T-cell (primary cell): ENCODE measurements around the gene CALD1. TPM values are rescaled to one million over a fixed set of nuclear protein-coding genes. Genes with fewer than 3 reads are reported as not detected.

Source experiments
- ATAC-seq, 4 experiments: fragments of 200-7000 bp in 3 of 4; fragments of 150-1000 bp in 1 of 4; cut with Tn5 transposase; replicated peaks in 1 of 4; 1 replicate in 3 of 4; 2 replicates in 1 of 4; pipeline ENCODE4 v1.10.0; 2021; ENCODE audit warnings: moderate library complexity in 3 of 4, mild to moderate bottlenecking in 2 of 4, moderate number of reproducible peaks in 1 of 4
- CTCF ChIA-PET, 2 donors: fragments of 300-600 bp; sonication (Branson Sonifier 250); formaldehyde crosslinking; loops; one replicate each; lab custom pipeline; 2022; ENCODE audit warnings: antibody characterized with exemption in 2 of 2; lab: Charles Lee
- POLR2A ChIA-PET, 2 donors: fragments of 300-600 bp; sonication (Branson Sonifier 250); formaldehyde crosslinking; loops; one replicate each; lab custom pipeline; 2022; ENCODE audit warnings: antibody characterized with exemption in 2 of 2; lab: Charles Lee
- DNase-seq, 35 experiments: peaks; one replicate each; pipeline versions ENCODE4 v3.0.0 to v3.0.0-alpha.2; 2013 to 2023
- H3K27ac ChIP-seq: one replicate; pipeline ENCODE4 v1.5.1; 2013; ENCODE audit warnings: low read length
- H3K27me3 ChIP-seq, 2 experiments: replicated peaks in 1 of 2; 1 replicate in 1 of 2; 2 replicates in 1 of 2; pipeline versions ENCODE4 v1.6.1 to v1.7.0; 2013; ENCODE audit warnings: low read length in 1 of 2, mixed read lengths in 1 of 2; ENCODE audit not compliant: control insufficient read depth in 2 of 2, insufficient read depth in 2 of 2; ENCODE audit errors: extremely low read depth in 1 of 2
- H3K36me3 ChIP-seq, 2 donors: 1 replicate in 1 of 2; 2 replicates in 1 of 2; pipeline versions ENCODE4 v1.6.1 to v1.7.0; 2013; ENCODE audit warnings: low read length in 1 of 2; ENCODE audit not compliant: control insufficient read depth in 2 of 2, insufficient read depth in 1 of 2; ENCODE audit errors: extremely low read depth in 1 of 2
- H3K4me1 ChIP-seq, 2 experiments: 1 replicate in 1 of 2; 2 replicates in 1 of 2; pipeline versions ENCODE4 v1.6.1 to v1.7.0; 2013; ENCODE audit warnings: low read length in 2 of 2, mixed read lengths in 1 of 2; ENCODE audit not compliant: insufficient read depth in 2 of 2, control insufficient read depth in 1 of 2; ENCODE audit errors: extremely low read depth in 1 of 2
- H3K4me3 ChIP-seq, 2 donors: 1 replicate in 1 of 2; 2 replicates in 1 of 2; pipeline versions ENCODE4 v1.5.1 to v1.7.0; 2013; ENCODE audit warnings: mild to moderate bottlenecking in 2 of 2, low read length in 1 of 2, moderate library complexity in 1 of 2; ENCODE audit not compliant: control insufficient read depth in 1 of 2; ENCODE audit errors: extremely low read depth in 1 of 2
- H3K9me3 ChIP-seq: 2 replicates; pipeline ENCODE4 v1.7.0; 2013
- H3K27ac Mint-ChIP-seq, 2 donors: one replicate each; pipeline ENCODE4 v1.8.0; 2020 to 2021; ENCODE audit warnings: mild to moderate bottlenecking in 2 of 2, mixed read lengths in 2 of 2
- H3K27me3 Mint-ChIP-seq, 2 donors: one replicate each; pipeline ENCODE4 v1.8.0; 2021 to 2022; ENCODE audit warnings: mixed read lengths in 2 of 2
- H3K36me3 Mint-ChIP-seq: one replicate; pipeline ENCODE4 v1.8.0; 2021; ENCODE audit warnings: mixed read lengths
- H3K4me1 Mint-ChIP-seq, 3 donors: one replicate each; pipeline ENCODE4 v1.8.0; 2020 to 2022; ENCODE audit warnings: mixed read lengths in 3 of 3, mild to moderate bottlenecking in 1 of 3
- H3K4me3 Mint-ChIP-seq, 3 donors: one replicate each; pipeline ENCODE4 v1.8.0; 2020 to 2022; ENCODE audit warnings: mild to moderate bottlenecking in 3 of 3, mixed read lengths in 3 of 3, moderate library complexity in 3 of 3
- H3K9me3 Mint-ChIP-seq, 3 donors: one replicate each; pipeline ENCODE4 v1.8.0; 2020 to 2022; ENCODE audit warnings: mixed read lengths in 3 of 3
- WGBS: methylation state at CpG from one replicate; pipeline ENCODE4 v1.1.5; 2013; ENCODE audit warnings: missing lambda C conversion rate; ENCODE audit not compliant: insufficient coverage; 5-methylcytosine and 5-hydroxymethylcytosine counted together
- total RNA-seq, 35 experiments: library from RNA in 6 of 35; stranded (reverse) in 6 of 35; fragments of 120-200 nt in 1 of 35; gene quantifications; one replicate each; pipeline versions ENCODE4 v1.2.1 to v1.2.4 and lab custom pipeline; 2013 to 2026

Gene CALD1
- total RNA-seq, 5 donors from 2014 or later (not counting 1 experiment from before 2014, with no cell fraction given), result 0.95 to 2.4 (median 1.4) TPM; not detected in 1

GRCh38 chr7:134761266-134761665 is 18.2 kb upstream of the CALD1 start:
- Histone ChIP-seq H3K4me1 (no peaks in the 10 kb centered on the region), H3K36me3 (no peaks in the 10 kb centered on the region), H3K4me3 (no peak overlapping the region), H3K27me3 (no peaks in the 10 kb centered on the region), H3K27ac (no peak overlapping the region), H3K9me3 (no peaks in the 10 kb centered on the region)
- 94% methylated on average over 2 of the region's 5 CpGs for WGBS
- ATAC-seq, result no peak
- Mint-ChIP-seq H3K4me1 (peaks cover 0 to 9% (median 3%) of the 10 kb centered on the region in 3 donors), H3K36me3 (peaks cover 2% of the 10 kb centered on the region), H3K27me3 (peaks cover 0 to 1% of the 10 kb centered on the region in 2 donors), H3K9me3 (no peaks in the 10 kb centered on the region), H3K4me3 (no peak overlapping the region), H3K27ac (no peak overlapping the region)
- CTCF ChIA-PET, result interaction anchor here in 1 of 2 donors (0.9 kb wide), 1 partner anchor 128 kb away, joined by 3 read pairs; no protein-coding TSS in a partner anchor
- no peak for DNase-seq
- POLR2A ChIA-PET, result interaction anchor here (0.6 kb wide), 3 partner anchors 43 to 1185 kb away, joined by 3 to 5 read pairs (median 3); no protein-coding TSS in a partner anchor

GRCh38 chr7:134763960-134764359 is 15.5 kb upstream of the CALD1 start:
- no peaks in the 10 kb centered on the region for H3K36me3 ChIP-seq
- Mint-ChIP-seq H3K27ac (no peak overlapping the region), H3K9me3 (no peaks in the 10 kb centered on the region), H3K36me3 (peaks cover 2% of the 10 kb centered on the region), H3K4me3 (no peak overlapping the region), H3K27me3 (peaks cover 0 to 1% of the 10 kb centered on the region in 2 donors), H3K4me1 (peaks cover 0 to 9% (median 5%) of the 10 kb centered on the region in 3 donors)
- WGBS, result no CpG with 5 or more reads among the region's 1 CpG
- H3K4me3 ChIP-seq, result no peak overlapping the region
- no peaks in the 10 kb centered on the region for H3K9me3 ChIP-seq
- no peaks in the 10 kb centered on the region for H3K4me1 ChIP-seq
- no peak overlapping the region for H3K27ac ChIP-seq
- CTCF ChIA-PET, result no interaction called here
- DNase-seq (no peak), ATAC-seq (no peak)
- POLR2A ChIA-PET, result no interaction called here
- no peaks in the 10 kb centered on the region for H3K27me3 ChIP-seq

DNA sequence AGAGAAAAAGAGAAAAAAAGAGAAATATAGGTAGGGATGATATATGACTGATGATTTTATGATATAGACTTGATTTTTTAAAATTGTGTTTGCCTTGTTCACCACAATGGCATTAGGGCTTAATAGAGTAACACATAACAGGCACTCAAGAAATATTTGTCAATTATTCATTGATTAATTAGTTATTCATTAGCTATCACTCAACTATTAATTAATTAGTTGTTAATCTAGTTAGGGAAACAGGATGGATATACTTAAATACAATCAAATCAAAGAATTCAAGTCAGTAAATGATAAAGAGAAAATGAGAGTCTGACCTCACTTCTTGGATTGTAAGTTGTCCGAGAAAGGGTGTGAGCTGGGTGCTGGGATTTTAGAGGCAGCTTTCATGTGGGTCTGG is 15.1 kb upstream of the CALD1 start:
- H3K27me3 Mint-ChIP-seq, result peaks cover 0 to 1% of the 10 kb centered on the region in 2 donors
- POLR2A ChIA-PET, result no interaction called here

GRCh38 chr7:134766779-134767519 is 12.5 kb upstream of the CALD1 start:
- 86% methylated on average over 6 of the region's 15 CpGs for WGBS
- POLR2A ChIA-PET, result interaction anchor here in 1 of 2 donors (0.6 kb wide), 1 partner anchor 123 kb away, joined by 5 read pairs; no protein-coding TSS in a partner anchor
- Histone ChIP-seq H3K4me3 (no peak overlapping the region), H3K27ac (no peak overlapping the region), H3K9me3 (no peaks in the 10 kb centered on the region), H3K4me1 (no peaks in the 10 kb centered on the region), H3K36me3 (no peaks in the 10 kb centered on the region), H3K27me3 (no peaks in the 10 kb centered on the region)
- ATAC-seq, result no peak
- H3K9me3 Mint-ChIP-seq, result no peaks in the 10 kb centered on the region
- no peak overlapping the region for H3K4me3 Mint-ChIP-seq
- CTCF ChIA-PET, result interaction anchor here (1.0 to 1.3 kb wide), 3 partner anchors 7 to 134 kb away, joined by 4 read pairs; no protein-coding TSS in a partner anchor
- H3K4me1 Mint-ChIP-seq, result peaks cover 0 to 2% (median 0%) of the 10 kb centered on the region in 3 donors
- no peak overlapping the region for H3K27ac Mint-ChIP-seq
- peaks cover 0 to 1% of the 10 kb centered on the region in 2 donors for H3K27me3 Mint-ChIP-seq
- no peak for DNase-seq
- peaks cover 2% of the 10 kb centered on the region for H3K36me3 Mint-ChIP-seq

More for the DNA sequence above, 15.1 kb upstream of the CALD1 start:
- CTCF ChIA-PET, result no interaction called here
- DNase-seq (no peak), ATAC-seq (no peak)
- no peak overlapping the region for H3K4me3 ChIP-seq
- no peak overlapping the region for H3K27ac ChIP-seq
- Mint-ChIP-seq H3K4me3 (no peak overlapping the region), H3K36me3 (peaks cover 2% of the 10 kb centered on the region), H3K27ac (no peak overlapping the region), H3K9me3 (no peaks in the 10 kb centered on the region), H3K4me1 (peaks cover 0 to 7% (median 5%) of the 10 kb centered on the region in 3 donors)
- WGBS, result 93% methylated on average over 1 of the region's 1 CpG
- H3K36me3 ChIP-seq, result no peaks in the 10 kb centered on the region
- no peaks in the 10 kb centered on the region for H3K9me3 ChIP-seq
- H3K27me3 ChIP-seq, result no peaks in the 10 kb centered on the region
- H3K4me1 ChIP-seq, result no peaks in the 10 kb centered on the region

GRCh38 chr7:134767520-134768168 is 11.8 kb upstream of the CALD1 start:
- 100% methylated on average over 4 of the region's 5 CpGs for WGBS
- ChIA-PET POLR2A (interaction anchor here in 1 of 2 donors (0.6 kb wide), 1 partner anchor 124 kb away, joined by 5 read pairs; no protein-coding TSS in a partner anchor), CTCF (interaction anchor here (0.5 to 1.1 kb wide), 4 partner anchors 8 to 172 kb away, joined by 3 to 4 read pairs (median 4); no protein-coding TSS in a partner anchor)

GRCh38 chr7:134768243-134768642 is 11.2 kb upstream of the CALD1 start:
- POLR2A ChIA-PET, result no interaction called here
- CTCF ChIA-PET, result interaction anchor here (0.5 to 1.1 kb wide), 4 partner anchors 9 to 173 kb away, joined by 3 to 4 read pairs (median 4); no protein-coding TSS in a partner anchor

More at GRCh38 chr7:134767520-134768168, 11.8 kb upstream of the CALD1 start:
- Mint-ChIP-seq H3K4me3 (no peak overlapping the region), H3K27me3 (peaks cover 0 to 1% of the 10 kb centered on the region in 2 donors), H3K4me1 (peaks cover 0 to 2% (median 0%) of the 10 kb centered on the region in 3 donors), H3K27ac (no peak overlapping the region), H3K36me3 (no peaks in the 10 kb centered on the region), H3K9me3 (no peaks in the 10 kb centered on the region)
- no peaks in the 10 kb centered on the region for H3K36me3 ChIP-seq
- H3K4me1 ChIP-seq, result no peaks in the 10 kb centered on the region
- no peaks in the 10 kb centered on the region for H3K27me3 ChIP-seq
- ATAC-seq (no peak), DNase-seq (no peak)
- H3K27ac ChIP-seq, result no peak overlapping the region
- H3K9me3 ChIP-seq, result no peaks in the 10 kb centered on the region
- H3K4me3 ChIP-seq, result no peak overlapping the region

More at GRCh38 chr7:134768243-134768642, 11.2 kb upstream of the CALD1 start:
- Histone ChIP-seq H3K9me3 (no peaks in the 10 kb centered on the region), H3K4me1 (no peaks in the 10 kb centered on the region), H3K36me3 (no peaks in the 10 kb centered on the region), H3K27me3 (no peaks in the 10 kb centered on the region), H3K4me3 (no peak overlapping the region), H3K27ac (no peak overlapping the region)
- H3K4me1 Mint-ChIP-seq, result peaks cover 0 to 2% (median 0%) of the 10 kb centered on the region in 3 donors
- no peak overlapping the region for H3K27ac Mint-ChIP-seq
- H3K4me3 Mint-ChIP-seq, result no peak overlapping the region
- no peak for ATAC-seq
- DNase-seq, result no peak
- peaks cover 0 to 1% of the 10 kb centered on the region in 2 donors for H3K27me3 Mint-ChIP-seq
- no peaks in the 10 kb centered on the region for H3K9me3 Mint-ChIP-seq
- no peaks in the 10 kb centered on the region for H3K36me3 Mint-ChIP-seq
- WGBS, result 76% methylated on average over 2 of the region's 4 CpGs
